ENCODE results near the gene LARP6.

GRCh38 chr15:70791259-70791658, 62.7 kb downstream of the LARP6 start:
- TF ChIP-seq CTCF (conservative IDR thresholded peaks at IDR 0.05 in 1 of 2, IDR thresholded peaks at IDR 0.05 in 1 of 2; ENCODE audit: extremely low read depth in 1 of 2, insufficient read depth in 1 of 2, low read depth in 1 of 2, low read length in 2 of 2) = no peak
- TF ChIP-seq EZH2 (IDR thresholded peaks at IDR 0.05; ENCODE audit: borderline replicate concordance, low read length) = no peak

All from mammary epithelial cell (primary cell).